Measurements from ENCODE around the gene BSG. TPM values are rescaled to one million over a fixed set of nuclear protein-coding genes. Genes with fewer than 3 reads are reported as not detected.
"Not testable (repeated sequence)": the region's sequence is repeated elsewhere in the genome, so short reads cannot be mapped to it uniquely, and the experiment has no call there.

Gene BSG
- polyA plus RNA-seq, 12 donors: 109 to 224 (median 171) TPM; not detected in 1

DNA sequence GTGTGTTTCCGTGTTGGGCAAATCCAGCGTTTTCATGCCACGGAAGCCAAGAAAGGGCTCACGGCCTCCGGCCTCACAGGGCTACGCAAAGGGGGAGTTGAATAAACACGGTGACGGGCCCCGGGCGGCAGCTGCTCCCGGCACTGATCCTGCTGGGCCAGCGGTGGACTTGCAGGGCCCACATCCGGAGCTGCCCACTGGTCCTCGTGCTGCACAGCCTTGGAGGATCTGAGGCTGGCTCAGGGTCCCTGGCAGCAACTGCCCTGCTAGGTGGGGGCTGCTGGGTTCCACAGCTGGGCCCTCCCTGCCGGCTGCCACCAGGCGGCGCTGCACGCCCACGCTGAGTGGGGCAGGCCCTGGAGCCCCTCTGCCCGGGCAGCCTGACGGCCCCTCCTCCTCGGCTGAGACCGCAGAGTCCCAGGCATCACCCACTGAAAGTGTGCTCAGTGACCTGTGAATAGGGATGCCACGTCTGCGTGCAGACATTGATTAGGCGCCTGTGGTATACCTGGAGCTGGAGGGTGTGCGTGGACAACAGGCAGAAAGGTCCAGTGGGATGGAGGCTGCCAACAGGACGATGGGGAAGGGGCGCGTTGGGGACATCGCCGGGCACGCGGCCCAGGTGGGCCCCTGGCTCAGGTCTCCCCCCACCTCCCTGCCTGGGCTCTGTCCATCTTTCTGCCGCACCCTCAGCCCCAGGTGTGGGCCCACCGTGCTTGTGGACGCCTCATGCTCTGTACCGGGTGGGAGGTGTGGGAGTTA, 12.0 kb downstream of the BSG start:
- peak; percentile 45 for DNase-seq

DNA sequence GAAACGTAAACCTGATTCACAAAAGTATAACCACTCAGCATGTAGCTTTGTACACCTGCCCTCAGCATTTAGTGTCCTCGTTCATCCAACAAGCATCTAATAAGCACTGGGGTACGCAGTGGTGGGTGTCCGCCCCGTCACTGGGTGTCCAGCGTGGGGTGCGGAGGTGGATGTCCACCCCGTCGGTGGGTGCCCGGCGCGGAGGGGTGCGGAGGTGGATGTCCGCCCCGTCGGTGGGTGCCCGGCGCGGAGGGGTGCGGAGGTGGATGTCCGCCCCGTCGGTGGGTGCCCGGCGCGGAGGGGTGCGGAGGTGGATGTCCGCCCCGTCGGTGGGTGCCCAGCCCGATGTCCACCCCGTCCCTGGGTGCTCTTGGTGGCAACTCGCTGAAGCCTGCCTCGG, 12.8 kb downstream of the BSG start:
- not testable (repeated sequence) for DNase-seq

DNA sequence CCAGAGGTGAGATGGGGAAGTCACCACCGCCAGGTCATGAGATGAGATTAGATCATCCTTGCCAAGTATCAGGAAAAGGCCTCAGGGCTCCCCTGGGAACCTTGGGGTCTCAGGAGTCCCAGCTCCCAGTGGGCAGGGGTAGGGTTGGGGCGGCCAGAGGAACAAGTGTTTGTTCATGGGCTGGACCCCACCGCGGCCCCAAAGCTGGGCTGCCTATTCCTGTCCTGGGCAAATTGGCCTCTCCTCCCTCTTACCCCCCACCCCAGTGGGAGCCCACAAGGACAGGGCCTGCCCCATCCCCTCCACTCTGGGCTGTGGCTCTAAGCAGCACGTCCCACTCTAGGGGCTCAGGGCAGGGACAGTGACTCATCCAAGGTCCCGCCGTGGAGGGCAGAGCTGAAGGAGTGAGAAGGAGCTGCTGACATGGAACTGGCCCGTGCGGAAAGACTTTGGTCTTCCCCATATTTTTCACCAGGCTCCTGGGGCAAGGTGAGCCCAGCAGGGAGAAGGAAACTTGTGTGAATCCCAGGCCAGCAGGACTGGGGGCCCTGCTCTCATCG, 13.2 kb downstream of the BSG start:
- DNase-seq: no peak

DNA sequence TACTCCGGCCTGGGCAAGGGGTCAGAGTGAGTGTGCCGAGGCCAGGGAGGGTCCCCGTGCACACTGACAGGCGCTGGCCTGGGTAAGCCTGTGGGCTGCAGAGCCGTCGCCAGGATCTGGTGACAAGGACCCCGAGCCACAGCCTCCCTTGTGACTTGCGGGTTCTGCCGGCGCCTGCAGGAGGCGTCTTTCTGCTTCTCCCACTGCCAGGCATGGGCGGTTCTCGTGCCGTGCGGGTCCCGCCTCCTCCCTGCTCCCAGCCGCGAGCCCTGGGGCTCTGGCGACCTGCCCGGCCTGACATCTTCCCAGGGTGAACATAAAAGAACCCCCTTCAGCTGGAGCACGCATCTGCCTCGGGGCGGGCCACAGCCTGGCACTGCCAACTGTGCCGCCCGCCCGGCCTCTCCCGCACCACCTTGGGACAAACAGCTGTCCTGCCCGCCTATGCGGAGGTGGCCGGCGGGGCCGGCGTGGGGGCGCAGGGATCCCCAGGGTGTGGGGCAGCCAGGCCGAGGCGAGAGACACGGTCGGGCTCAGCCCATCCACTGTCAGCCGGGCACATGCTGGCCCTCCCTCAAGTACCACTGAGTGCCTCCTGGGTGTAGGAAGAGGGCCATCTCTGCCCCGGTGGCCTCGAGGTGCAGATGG, 15.8 kb downstream of the BSG start:
- DNase-seq: no peak

DNA sequence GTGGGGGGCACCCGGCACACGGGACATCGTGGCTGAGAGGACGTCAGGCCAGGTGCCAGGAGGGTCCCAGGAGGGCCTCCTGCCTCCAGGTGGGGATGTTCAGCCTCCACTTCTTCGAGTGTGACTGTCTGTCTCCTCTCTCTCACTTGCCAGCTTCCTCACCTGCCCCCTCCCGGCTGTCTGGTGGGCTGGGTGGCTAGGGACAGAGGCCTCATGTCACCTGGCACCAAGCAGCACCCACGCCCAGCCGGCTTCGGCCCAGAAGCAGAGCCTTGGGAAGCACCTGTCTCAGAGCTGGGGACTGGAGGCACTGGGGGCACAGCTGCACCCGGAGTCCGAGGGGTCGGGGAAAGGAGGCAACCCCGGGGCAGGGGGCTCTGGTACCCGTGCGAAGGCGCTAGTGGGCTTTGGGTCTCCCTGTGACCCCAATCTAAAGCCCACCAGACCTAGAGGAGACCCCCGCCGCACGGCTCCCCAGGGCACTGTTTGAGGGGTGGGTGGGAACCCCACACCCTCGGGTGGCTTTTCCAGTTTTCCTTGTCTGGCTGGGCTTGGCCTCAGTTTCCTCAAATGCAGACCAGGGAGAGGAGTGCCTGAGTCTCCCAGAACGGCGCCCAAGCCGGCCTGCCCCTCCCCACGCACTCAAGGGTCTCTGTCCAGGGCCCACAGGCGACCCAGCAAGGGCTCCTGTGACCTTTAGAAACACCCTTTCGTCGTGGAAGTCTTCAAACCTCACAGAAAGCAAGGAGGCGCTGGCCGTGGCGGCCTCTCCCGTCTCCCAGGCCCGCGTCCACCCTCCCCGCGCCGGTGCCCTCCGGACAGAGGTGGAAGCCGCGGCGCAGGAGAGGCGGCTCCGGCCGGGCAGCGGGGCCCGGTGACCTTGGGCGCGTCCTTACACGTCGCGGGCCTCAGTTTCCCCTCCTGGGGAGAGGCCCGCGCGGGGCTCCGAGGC, 16.6 kb downstream of the BSG start:
- DNase-seq: no peak

DNA sequence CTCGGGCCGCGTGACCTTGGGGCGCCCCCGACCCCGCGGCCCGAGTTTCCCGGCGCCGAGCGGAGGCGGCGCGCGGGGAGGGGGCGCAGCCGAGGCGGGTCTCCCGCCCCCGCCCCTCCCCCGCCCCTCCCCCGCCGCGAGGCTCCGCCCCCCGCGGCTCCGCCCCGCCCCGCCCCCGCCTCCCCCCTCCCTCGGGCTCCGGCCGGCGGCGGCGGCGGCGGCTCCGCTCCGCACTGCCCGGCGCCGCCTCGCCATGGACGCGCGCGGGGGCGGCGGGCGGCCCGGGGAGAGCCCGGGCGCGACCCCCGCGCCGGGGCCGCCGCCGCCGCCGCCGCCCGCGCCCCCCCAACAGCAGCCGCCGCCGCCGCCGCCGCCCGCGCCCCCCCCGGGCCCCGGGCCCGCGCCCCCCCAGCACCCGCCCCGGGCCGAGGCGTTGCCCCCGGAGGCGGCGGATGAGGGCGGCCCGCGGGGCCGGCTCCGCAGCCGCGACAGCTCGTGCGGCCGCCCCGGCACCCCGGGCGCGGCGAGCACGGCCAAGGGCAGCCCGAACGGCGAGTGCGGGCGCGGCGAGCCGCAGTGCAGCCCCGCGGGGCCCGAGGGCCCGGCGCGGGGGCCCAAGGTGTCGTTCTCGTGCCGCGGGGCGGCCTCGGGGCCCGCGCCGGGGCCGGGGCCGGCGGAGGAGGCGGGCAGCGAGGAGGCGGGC, 17.4 kb downstream of the BSG start, which contains the start of gene HCN2:
HCN2 (plus strand) TSS at position 189 of the 703 bp plus-strand sequence; CDS start at position 254, 65 bp downstream.
- DNase-seq: no peak

DNA sequence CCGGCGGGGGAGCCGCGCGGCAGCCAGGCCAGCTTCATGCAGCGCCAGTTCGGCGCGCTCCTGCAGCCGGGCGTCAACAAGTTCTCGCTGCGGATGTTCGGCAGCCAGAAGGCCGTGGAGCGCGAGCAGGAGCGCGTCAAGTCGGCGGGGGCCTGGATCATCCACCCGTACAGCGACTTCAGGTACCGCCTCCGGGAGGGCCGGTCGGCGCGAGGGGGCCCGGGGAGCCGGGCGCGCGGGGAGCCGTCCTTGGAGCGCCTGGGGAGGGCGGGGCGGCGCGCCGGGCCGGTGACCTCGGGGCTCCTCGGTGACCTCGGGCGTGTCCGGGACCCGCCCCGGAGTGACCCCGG, 18.0 kb downstream of the BSG start:
- no peak for DNase-seq

DNA sequence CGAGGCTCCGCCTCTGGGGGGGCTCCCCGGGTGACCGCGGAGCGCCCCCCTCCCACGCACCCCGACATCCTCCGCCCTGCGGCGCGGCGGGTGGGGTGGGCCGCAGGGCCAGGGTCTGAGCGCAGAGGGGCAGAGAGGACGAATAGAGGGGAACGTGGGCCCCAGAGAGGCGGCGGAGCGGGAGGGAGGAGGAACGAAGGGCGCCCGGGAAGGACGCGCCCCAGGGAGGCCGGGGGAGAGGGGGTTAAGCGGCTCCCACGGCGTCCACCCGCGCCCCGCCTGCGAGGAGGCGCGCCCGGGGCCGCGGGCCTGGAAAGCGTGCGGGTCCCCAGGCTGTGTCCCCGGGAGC, 18.3 kb downstream of the BSG start:
- DNase-seq: no peak

DNA sequence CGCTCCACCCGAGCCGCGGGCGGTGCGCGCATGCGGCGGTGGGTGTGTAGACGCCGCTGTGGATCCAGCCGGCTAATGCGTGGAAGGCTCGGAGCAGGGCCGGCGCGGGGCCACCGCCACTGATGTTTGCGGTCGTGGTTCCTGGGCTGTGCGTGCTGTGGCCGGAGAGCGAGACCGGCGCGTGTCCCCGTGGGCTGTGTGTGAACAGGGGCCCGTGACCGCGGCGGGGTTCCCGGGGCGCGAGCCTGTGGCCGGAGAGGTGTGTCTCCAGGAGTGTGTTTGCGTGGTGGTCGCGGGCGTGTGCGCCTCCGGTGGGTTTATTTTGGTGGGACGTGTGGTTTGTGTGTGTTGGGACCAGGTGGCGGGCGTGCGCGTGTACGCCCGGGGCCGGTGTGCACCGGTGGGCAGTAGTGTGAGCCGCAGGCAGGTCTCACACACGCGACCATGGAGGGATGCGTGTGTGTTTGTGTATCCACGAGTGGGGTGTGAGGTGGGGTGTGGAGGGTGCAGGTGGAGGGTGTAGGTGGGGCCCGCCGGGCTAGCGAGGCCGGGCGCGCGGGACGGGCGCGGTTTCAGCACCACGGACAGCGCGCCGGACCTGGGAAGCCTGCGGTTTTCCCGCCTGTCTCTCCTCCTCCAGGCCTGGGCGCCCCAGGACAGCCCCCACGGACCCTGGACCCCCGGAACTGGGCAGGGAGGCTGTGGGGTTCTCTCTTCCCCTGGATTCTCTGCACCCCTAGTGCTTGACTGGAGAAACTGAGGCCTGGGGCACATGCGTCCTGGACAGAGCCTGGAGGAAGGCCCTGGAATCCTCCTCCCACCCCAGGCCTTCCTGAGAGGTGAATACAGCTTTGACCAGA, 18.9 kb downstream of the BSG start:
- peak; percentile 41 for DNase-seq

DNA sequence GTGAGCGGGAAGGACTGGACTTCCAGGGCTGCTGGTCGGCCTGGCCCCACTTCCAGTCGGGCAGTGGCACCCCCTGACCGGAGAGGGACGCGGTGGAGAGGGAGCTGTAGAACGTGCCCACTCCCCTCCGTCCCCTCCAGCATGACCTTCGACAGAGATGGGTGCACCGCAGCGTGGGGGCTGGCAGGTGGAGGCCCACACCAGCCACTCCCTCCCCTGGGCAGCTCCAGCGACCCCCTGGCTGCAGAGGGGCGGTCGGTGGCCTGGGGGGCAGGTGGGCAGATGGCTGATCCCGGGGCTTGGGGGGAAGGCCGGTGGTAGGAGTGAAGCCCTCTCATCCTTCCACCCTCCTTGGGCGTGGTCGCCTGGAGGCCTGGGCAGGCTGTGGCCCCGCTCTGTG, 19.7 kb downstream of the BSG start:
- DNase-seq: no peak

DNA sequence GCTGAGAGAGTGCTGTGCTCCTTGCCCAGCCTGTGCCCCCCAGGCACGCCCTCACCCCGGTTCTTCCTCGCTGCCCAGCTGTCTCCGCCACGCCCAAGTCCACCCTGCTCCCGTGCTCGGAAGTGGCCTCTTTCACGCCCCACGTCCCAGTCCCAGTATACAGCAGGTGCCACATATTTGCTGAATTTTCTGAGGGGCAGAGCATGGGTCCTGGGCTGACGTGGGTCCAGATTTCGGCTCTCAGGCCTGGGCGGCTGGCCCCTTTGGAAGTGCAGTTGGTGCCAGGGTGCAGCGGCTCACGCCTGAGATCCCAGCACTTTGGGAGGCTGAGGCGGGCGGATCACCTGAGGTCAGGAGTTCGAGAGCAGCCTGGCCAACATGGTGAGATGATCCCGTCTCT, 20.7 kb downstream of the BSG start:
- no peak for DNase-seq

DNA sequence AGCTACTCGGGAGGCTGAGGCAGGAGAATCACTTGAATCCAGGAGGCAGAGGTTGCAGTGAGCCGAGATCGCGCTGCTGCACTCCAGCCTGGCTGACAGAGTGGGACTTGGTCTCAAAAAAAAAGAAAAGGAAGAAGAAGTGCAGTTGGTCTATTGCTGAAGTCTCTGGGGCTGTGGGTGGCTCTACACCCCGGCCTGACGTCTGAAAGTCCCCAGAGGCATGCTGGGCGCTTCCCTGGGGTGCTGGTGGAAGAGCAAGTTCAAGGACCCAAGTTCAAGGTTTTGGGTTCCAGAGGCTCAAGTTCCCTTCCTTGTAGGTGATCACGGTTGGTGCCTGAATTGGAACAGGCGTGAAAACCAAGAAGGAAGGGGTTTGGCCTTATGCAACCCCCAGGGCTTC, 21.1 kb downstream of the BSG start:
- DNase-seq: no peak

DNA sequence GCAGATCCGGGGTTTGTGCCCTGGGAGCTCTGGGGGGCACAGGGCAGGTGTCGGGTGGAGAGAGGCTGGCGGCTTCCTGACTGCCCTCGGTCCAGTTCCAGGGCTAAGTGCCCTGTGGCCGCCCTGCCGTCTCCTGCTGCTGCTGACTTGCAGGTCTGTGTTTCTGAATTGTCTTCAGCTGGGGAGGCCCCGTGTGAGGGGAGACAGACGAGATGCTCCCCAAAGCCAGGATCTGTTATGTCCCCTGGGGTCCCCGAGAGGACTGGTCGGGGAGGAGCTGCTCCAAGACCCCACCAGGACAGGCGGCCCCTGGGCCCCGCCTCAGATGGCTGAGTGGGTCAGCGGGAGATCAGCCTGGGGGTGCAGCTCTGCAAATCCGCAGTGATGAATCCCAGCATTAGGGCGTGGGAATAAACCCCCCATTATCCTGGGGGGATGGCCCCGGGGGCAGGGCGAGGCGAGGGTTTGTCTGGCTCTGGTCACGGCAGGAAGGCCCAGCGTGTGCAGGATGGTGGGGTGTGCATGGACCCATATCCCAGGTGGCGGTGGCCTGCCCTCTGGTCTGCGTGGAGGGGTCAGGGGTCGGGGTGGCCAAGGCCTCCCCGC, 22.0 kb downstream of the BSG start:
- no peak for DNase-seq

DNA sequence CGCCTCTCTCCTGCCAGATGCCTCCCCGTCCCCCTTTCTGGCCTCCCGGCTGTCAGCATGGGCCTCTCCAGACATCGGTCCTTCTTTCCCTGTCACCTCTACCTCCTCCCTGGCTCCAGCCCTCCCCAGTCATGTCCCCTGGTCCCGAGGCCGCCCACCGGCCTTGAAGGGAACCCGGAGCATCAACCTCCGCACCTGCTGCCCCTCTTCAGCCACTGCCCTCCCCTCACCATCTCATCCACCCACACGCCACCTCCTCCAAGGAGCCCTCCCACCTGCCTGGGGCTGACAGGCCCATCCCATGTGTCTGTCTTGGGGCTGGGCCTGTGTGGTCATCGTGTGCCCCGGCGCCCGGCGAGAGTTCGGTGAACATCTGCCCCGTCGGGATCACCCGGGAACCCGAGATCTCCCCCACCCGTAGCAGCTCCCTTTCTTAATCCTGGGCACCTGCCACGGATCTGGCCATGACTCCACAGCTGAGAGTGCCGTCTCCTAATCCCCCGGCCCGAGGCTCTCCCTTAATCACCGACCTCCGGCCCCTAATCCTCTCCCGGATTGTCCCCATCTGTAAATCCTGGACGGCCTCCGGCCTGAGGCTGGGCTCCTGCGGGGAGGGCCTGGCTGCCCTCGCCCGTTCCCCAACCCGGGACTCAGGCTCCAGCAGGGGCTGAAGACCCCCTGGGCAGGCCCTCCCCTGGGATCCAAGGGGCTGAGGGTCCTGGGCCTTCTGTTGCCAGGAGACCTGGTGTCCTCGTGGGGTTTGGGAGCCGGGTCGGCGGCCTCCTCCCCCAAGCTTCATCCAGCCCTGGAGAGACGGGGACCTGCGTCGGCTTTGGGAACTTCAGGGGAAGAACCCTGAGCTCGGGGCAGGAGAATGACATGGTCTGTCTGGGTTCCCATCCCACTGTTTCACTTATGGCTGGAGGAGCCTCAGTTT, 23.2 kb downstream of the BSG start:
- DNase-seq: no peak

DNA sequence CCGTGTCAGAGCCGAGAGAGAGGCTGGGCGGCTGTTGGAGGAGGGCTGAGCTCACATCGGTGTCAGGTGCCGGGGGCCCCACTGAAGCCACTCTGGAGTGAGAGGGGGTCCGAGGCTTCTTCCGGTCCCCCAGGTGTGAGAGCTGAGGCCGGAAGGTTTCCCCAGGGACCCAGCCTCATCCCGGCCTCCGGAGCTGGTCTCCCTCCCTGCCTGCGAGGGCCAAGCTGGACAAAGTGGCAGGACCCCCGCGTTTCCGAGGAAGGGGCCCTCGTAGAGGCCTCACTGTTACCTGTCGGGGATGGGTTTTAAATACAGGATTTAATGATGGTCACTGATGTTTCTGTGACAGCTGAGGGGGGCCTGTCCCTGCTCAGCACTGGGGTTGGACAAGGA, 23.9 kb downstream of the BSG start:
- no peak for DNase-seq

DNA sequence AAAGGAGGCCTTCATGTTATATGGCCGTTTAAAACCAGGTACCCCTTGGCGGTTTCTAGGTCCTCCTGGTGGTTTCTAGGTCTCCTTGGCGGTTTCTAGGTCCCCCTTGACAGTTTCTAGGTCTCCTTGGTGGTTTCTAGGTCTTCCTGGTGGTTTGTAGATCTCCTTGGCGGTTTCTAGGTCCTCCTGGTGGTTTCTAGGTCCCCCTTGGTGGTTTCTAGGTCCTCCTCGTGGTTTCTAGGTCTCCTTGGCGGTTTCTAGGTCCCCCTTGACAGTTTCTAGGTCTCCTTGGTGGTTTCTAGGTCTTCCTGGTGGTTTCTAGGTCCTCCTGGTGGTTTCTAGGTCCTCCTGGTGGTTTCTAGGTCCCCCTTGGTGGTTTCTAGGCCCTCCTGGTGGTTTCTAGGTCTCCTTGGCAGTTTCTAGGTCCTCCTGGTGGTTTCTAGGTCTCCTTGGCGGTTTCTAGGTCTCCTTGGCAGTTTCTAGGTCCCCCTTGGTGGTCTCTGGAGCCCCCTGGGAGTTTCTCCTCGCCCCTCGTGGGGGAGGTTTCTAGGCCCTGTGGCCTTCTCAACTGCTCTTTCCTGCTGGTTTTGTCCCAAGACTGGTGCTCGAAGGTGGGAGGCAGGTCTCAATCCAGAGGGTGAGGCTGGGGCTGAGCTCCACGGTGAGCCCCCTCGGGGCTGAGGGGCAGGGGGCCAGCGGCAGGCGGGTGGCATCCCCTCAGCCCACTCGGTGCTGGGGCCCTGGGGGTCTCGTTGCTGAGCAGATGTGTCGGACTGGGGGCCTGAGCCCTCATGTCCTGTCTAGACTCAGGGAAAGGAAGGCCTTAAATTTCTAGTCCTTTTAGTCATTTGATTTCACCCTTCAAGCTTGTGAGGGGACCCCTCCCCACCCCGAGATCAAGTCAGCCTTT, 25.3 kb downstream of the BSG start:
- DNase-seq: no peak

DNA sequence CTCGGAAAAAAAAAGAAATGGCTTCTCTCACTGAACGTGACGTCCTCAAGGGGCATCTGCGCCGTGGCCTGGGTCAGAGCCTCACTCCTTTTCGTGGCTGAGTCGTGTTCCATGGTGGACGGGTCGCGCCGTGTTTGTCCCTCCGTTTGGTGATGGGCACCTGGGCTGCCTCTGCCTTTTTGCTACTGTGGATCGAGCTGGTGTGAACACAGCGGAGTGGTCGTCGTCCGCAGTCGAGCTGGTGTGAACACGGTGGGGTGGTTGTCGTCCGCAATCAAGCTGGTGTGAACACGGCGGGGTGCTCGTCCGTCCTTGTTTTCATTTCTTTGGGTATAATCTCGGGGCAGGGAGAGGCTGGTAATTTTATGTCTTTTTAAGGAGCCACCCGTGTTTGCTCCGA, 28.9 kb downstream of the BSG start:
- no peak for DNase-seq

DNA sequence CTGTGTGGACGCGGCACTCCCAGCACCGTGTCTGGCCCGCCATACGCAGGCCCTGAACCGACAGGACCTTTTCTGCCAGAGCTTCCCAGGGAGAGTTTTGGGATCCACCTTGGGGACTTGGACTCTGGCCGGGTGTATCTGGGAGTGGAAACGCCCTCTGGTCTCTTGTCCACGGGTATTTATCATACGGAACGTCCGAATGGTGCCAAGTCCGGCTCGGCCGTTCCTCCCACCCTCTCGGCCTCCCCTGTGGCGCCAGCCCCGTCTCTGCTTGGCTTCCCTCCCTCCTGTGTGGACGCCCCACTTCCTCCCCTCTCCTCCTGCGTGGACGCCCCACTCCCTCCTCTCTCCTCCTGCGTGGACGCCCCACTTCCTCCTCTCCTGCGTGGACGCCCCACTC, 29.4 kb downstream of the BSG start:
- DNase-seq: no peak
